ENCODE data around the gene CSGALNACT2. TPM values are rescaled to one million over a fixed set of nuclear protein-coding genes. Genes with fewer than 3 reads are reported as not detected.
A peak's percentile ranks its signal among the peaks of the same experiment; 100 is the strongest.

The CSGALNACT2 gene
- total RNA-seq, 1 donor from 2014 or later, result 14.8 TPM

DNA sequence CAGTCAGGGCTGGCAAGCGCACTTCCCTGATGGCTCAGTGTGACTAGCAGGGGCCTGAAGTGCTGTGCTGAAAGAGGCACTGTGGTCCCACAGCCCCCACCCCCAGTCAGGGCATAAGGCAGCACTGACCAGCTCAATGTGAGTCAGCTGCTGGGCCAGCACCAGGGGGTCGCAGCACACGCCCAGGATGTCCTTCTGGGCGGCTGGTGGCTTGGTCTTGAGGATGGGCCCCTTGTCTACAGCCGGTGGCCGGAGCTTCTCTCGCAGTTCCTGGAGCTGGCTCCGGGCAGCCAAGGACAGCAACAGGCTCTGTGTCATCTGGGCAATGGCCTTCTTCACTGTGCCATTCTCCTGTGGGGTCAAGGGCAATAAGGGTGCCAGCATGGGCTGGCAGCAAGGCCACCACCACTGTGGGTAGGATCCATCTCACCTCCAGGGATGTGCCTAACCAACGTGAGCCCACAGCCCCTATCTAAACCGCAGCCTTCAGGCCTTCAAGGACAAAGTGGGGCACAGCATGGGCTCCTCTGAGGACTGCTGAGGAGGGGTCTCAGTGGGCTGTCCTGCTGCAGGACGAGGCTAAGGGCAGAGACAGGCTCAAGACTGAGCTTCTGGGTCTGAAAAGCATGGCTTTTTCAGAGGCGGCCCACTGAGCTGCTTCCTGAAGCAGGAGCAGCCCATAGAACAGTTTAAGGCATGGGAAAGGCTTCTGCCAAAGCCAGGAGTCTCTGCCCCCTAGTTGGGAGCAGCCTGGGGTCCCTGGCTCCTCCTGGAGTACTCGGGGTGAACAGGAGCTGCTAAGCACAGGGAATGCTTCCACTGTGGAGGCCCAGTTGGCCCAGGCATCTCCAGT lies 62.5 kb downstream of the CSGALNACT2 start:
- no peaks in the 10 kb centered on the region for H3K27me3 Mint-ChIP-seq (ENCODE audit: low read depth)
- H3K4me3 Mint-ChIP-seq, result peak overlapping the region; percentile 22
- no peaks in the 10 kb centered on the region for H3K9me3 Mint-ChIP-seq
- DNase-seq (ENCODE audit: low spot score in 2 of 2, unreplicated experiment in 2 of 2), result peak; percentile 12 to 34
- TF ChIP-seq, protein P1, sequence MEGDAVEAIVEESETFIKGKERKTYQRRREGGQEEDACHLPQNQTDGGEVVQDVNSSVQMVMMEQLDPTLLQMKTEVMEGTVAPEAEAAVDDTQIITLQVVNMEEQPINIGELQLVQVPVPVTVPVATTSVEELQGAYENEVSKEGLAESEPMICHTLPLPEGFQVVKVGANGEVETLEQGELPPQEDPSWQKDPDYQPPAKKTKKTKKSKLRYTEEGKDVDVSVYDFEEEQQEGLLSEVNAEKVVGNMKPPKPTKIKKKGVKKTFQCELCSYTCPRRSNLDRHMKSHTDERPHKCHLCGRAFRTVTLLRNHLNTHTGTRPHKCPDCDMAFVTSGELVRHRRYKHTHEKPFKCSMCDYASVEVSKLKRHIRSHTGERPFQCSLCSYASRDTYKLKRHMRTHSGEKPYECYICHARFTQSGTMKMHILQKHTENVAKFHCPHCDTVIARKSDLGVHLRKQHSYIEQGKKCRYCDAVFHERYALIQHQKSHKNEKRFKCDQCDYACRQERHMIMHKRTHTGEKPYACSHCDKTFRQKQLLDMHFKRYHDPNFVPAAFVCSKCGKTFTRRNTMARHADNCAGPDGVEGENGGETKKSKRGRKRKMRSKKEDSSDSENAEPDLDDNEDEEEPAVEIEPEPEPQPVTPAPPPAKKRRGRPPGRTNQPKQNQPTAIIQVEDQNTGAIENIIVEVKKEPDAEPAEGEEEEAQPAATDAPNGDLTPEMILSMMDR (IDR thresholded peaks at IDR 0.05; ENCODE audit: unreplicated experiment), result no peak
- no peaks in the 10 kb centered on the region for H3K36me3 Mint-ChIP-seq
- no peaks in the 10 kb centered on the region for H3K4me1 Mint-ChIP-seq
- no peak overlapping the region for H3K27ac Mint-ChIP-seq

DNA sequence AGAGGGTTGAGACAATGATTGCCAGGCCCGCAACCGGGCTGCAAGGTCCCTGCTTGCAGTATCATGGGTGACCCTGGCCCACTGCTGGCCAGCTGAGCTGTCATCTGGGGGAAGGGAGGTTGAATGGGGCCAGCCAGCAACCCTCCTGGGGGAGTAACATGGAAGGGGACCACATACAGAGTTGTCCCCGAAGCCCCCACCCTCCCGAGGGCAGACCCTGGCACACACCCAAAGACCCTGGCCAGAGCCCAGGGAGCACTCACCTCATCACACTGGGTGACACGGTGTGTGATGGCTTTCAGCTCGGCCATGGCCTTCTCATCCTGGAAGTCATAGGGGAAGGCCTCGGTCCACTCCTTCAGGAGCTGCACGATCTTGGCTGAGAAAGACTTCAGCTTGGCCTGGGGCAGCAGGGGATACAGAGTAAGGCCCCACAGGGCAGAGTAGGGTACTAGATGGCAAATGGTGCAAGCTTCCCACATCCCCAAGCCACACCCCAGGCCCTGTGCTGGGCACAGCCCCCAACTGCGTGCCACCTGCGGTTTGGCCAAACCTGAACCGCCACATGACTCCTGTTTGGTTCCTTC lies 63.4 kb downstream of the CSGALNACT2 start:
- TF ChIP-seq, protein P1 (IDR thresholded peaks at IDR 0.05; ENCODE audit: unreplicated experiment), result no peak
- Mint-ChIP-seq H3K27ac (no peak overlapping the region), H3K36me3 (no peaks in the 10 kb centered on the region), H3K27me3 (ENCODE audit: low read depth) (no peaks in the 10 kb centered on the region), H3K4me3 (peak overlapping the region; percentile 64), H3K4me1 (no peaks in the 10 kb centered on the region), H3K9me3 (no peaks in the 10 kb centered on the region)
- peak; percentile 18 to 35 for DNase-seq (ENCODE audit: low spot score in 2 of 2, unreplicated experiment in 2 of 2)

DNA sequence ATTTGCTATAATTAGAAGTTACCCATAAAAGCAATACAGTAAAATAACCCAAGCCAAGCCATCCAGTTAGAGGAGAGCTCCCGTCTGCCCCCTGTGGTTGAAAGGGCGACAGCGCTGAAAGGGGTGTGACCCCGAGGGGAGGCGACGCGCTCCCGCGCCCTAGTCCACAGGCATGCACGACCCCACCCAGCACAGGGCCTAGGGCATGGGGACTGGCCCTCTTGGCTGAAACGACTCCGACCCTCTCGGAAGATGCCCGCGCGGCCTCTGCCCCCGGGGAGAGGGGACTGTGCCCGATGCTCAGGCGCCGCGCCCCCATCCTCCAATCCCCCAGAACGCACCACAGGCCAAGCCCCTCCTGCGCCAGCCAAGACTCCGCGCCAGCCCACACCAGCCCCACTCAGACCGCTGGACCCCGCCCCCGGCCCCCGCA lies 64.0 kb downstream of the CSGALNACT2 start:
- peak overlapping the region; percentile 64 for H3K4me3 Mint-ChIP-seq
- no peaks in the 10 kb centered on the region for H3K9me3 Mint-ChIP-seq
- no peaks in the 10 kb centered on the region for H3K4me1 Mint-ChIP-seq
- TF ChIP-seq, protein P1 (IDR thresholded peaks at IDR 0.05; ENCODE audit: unreplicated experiment), result peak; percentile 40
- H3K36me3 Mint-ChIP-seq, result no peaks in the 10 kb centered on the region
- no peak overlapping the region for H3K27ac Mint-ChIP-seq
- peak in 1 of 2 experiments; percentile 39 for DNase-seq (ENCODE audit: low spot score in 2 of 2, unreplicated experiment in 2 of 2)
- no peaks in the 10 kb centered on the region for H3K27me3 Mint-ChIP-seq (ENCODE audit: low read depth)

DNA sequence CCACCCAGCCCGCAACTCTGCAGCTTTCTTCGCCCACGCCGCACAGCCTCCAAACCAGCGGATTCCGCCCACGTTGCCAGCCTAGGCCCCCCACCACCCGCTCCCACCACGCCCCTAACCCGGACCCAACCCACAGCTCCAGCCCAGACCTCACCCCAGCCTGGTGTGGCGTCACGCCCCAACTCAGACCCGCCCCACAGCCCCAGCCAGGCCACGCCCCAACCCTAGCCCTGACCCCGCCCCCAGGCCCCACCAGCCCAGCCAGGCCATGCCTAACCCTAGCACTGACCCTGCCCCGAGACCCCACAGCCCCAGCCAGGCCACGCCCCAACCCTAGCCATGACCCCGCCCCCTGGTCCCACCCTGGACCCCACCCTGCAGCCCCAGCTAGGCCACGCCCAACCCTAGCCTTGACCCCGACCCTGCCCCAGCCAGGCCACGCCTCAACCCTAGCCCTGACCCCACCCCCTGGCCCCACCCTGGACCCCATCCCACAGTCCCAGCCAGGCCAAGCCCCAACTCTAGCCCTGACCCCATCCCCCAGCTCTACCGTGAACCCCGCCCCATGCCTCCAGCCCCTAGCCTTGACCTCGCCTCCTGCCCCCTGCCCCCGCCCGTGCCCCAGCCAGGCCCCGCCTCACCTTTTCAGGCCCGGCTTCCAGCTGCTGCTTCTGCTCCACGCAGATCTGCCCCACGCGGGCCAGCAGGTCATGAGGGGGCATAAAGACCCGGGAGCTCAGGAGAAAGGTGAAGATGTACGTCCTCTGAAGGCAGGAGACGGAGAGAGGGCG lies 64.6 kb downstream of the CSGALNACT2 start:
- peak in 1 of 2 experiments; percentile 21 for DNase-seq (ENCODE audit: low spot score in 2 of 2, unreplicated experiment in 2 of 2)
- Mint-ChIP-seq H3K27ac (no peak overlapping the region), H3K4me1 (no peaks in the 10 kb centered on the region), H3K4me3 (peak overlapping the region; percentile 64), H3K27me3 (ENCODE audit: low read depth) (no peaks in the 10 kb centered on the region), H3K36me3 (no peaks in the 10 kb centered on the region), H3K9me3 (no peaks in the 10 kb centered on the region)
- TF ChIP-seq, protein P1 (IDR thresholded peaks at IDR 0.05; ENCODE audit: unreplicated experiment), result no peak

DNA sequence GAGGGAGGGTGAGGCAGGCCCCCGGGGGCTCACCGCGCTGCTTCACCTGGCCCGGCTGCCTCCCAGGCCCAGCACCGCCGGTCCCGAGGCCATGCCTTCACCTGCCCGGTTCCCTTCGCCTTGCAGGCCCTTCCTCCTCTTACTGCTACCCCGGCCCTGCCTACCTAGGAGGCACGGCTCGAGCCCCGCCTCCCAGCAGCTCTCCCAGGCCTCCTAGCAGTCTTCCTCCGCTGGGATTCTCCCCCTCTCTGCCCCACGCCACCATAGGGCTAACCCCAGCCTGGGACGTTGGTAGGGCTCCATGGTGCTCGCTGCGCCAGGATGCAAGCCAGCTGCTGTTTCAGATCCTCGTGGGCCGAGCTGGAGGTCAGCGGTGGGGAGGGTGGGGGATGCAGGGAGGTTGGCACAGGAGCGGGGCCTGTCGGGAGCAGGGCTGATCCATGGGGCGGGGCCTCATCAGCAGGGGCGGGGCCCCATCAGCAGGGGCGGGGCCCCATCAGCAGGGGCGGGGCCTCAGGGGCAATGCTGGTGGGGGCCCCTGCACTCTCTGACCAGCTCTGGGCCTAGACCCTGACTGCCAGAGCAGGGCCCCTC lies 65.3 kb downstream of the CSGALNACT2 start:
- H3K4me3 Mint-ChIP-seq, result peak overlapping the region; percentile 51
- TF ChIP-seq, protein P1 (IDR thresholded peaks at IDR 0.05; ENCODE audit: unreplicated experiment), result no peak
- no peaks in the 10 kb centered on the region for H3K9me3 Mint-ChIP-seq
- no peaks in the 10 kb centered on the region for H3K27me3 Mint-ChIP-seq (ENCODE audit: low read depth)
- no peaks in the 10 kb centered on the region for H3K36me3 Mint-ChIP-seq
- peak; percentile 19 to 42 for DNase-seq (ENCODE audit: low spot score in 2 of 2, unreplicated experiment in 2 of 2)
- no peak overlapping the region for H3K27ac Mint-ChIP-seq
- H3K4me1 Mint-ChIP-seq, result no peaks in the 10 kb centered on the region
